Pancreas (tissue), 10 donors: ENCODE measurements around the gene PRKCQ. TPM values are rescaled to one million over a fixed set of nuclear protein-coding genes. Genes with fewer than 3 reads are reported as not detected.

ENCODE experiments used
- ATAC-seq, 4 donors: fragments of 200-7000 bp; cut with Tn5 transposase; one replicate each; pipeline versions ENCODE4 v1.8.0 to v1.9.1; 2020; ENCODE audit warnings: mild to moderate bottlenecking in 4 of 4, moderate library complexity in 4 of 4
- DNase-seq, 6 donors: peaks; one replicate each; pipeline ENCODE4 v3.0.0-alpha.2; 2020
- FAIRE-seq: peaks from 2 replicates; lab custom pipeline; 2012; peaks lifted over from hg19 to GRCh38; lab: Jason Lieb, UNC
- H3K27ac ChIP-seq, 4 donors: fragments of 200-600 bp; sonication (generic); 1 replicate in 3 of 4; 2 replicates in 1 of 4; pipeline versions ENCODE4 v1.5.0 to v1.8.0; 2020
- H3K27me3 ChIP-seq, 4 donors: fragments of 200-600 bp; one replicate each; pipeline ENCODE4 v1.8.0; 2021
- H3K36me3 ChIP-seq, 3 donors: fragments of 200-600 bp; sonication (generic) in 1 of 3; one replicate each; pipeline versions ENCODE4 v1.5.0 to v1.8.0; 2020 to 2021
- H3K4me1 ChIP-seq, 3 donors: fragments of 200-600 bp; one replicate each; pipeline ENCODE4 v1.8.0; 2021
- H3K4me3 ChIP-seq, 4 donors: fragments of 200-600 bp; sonication (generic) in 2 of 4; one replicate each; pipeline versions ENCODE4 v1.5.0 to v1.8.0; 2020 to 2021
- H3K9me3 ChIP-seq, 4 donors: fragments of 200-600 bp; one replicate each; pipeline ENCODE4 v1.8.0; 2021
- CTCF ChIP-seq, 4 donors: fragments of 200-600 bp; sonication (generic) in 3 of 4; IDR thresholded peaks; one replicate each; pipeline versions ENCODE4 v1.5.0 to v1.8.0; 2021; ENCODE audit warnings: antibody characterized with exemption in 4 of 4
- WGBS, 2 donors: extraction: QIAGEN DNeasy Blood & Tissue Kit; methylation state at CpG; one replicate each; pipeline ENCODE4 v1.1.7; 2013; 5-methylcytosine and 5-hydroxymethylcytosine counted together
- intact Hi-C, 3 donors: fragments of 100-400 bp; cut with DNase I; formaldehyde crosslinking; loops; one replicate each; pipeline versions ENCODE4 v1.11.1 to v1.14.2; 2022
- polyA plus RNA-seq, 2 donors: library from polyadenylated mRNA; stranded (reverse); fragments of 200-250 nt; gene quantifications; one replicate each; pipeline ENCODE4 v1.2.3, GENCODE V29; 2013
- total RNA-seq, 6 donors: library from RNA; stranded (reverse); fragmentation: NEBNext Ultra II Directional in 4 of 6; extraction: Animal tissue kit (Norgen Biotek cat#: 25700) in 4 of 6; gene quantifications; one replicate each; pipeline versions ENCODE4 v1.2.1 to v1.2.4, GENCODE V29; 2021 to 2023
- donor health status: healthy with polysubstance abuse.
- donor health status: DM: no; HTN: no; CAD: no; lungs with moderate emphysema.
- donor health status: DM: no; HTN: no; CAD: no.
- donor health status: control.
- donor health status: control.
- donor health status: Bipolar disorder and iron deficiency.
- donor health status: DM: yes; HTN: yes; CAD: no.
- donor health status: DM: no; HTN: no; CAD: no.
- donor health status: DM: no; HTN: no; CAD: no.
- donor health status: DM: yes; HTN: yes; CAD: no.

The PRKCQ gene
- total and polyA plus RNA-seq, 8 donors = 1.4 to 5.2 (median 3.4) TPM

- Histone ChIP-seq H3K27ac (peak overlapping the region in 1 of 4 donors; percentile 19), H3K27me3 (no peaks in the 10 kb centered on the region), H3K4me1 (peaks cover 0 to 4% (median 0%) of the 10 kb centered on the region in 3 donors), H3K4me3 (no peak overlapping the region), H3K9me3 (no peaks in the 10 kb centered on the region), H3K36me3 (no peaks in the 10 kb centered on the region)
- ATAC-seq (peak in 1 of 4 donors; percentile 1), FAIRE-seq (no peak), DNase-seq (no peak)
- intact Hi-C loops = loop anchor here (5.0 to 10.0 kb wide), 4 partner anchors 186 to 289 kb away; partner anchors contain the start of gene PFKFB3 (in 1 of the 3)
- WGBS, 2 donors = 76 to 79% methylated on average over 12 of the region's 12 CpGs
- TF ChIP-seq CTCF (IDR thresholded peaks at IDR 0.05) = no peak
These were observed 179.1 kb downstream of the PRKCQ start for GRCh38 chr10:6400821-6401465.

- no peak for FAIRE-seq
- DNase-seq = no peak
These were observed 179.7 kb downstream of the PRKCQ start for GRCh38 chr10:6400331-6400730.

GRCh38 chr10:6399879-6400278, 180.2 kb downstream of the PRKCQ start:
- Histone ChIP-seq H3K36me3 (no peaks in the 10 kb centered on the region), H3K9me3 (no peaks in the 10 kb centered on the region), H3K4me1 (peaks cover 0 to 4% (median 0%) of the 10 kb centered on the region in 3 donors), H3K27me3 (no peaks in the 10 kb centered on the region), H3K4me3 (no peak overlapping the region), H3K27ac (peak overlapping the region in 1 of 4 donors; percentile 47)
- 71 to 77% methylated on average over 8 of the region's 8 CpGs for WGBS, 2 donors
- no peak for TF ChIP-seq CTCF (IDR thresholded peaks at IDR 0.05)
- ATAC-seq (no peak), DNase-seq (no peak), FAIRE-seq (no peak)
- intact Hi-C loops = loop anchor here (5.0 to 10.0 kb wide), 4 partner anchors 185 to 288 kb away; partner anchors contain the start of gene PFKFB3 (in 1 of the 3)

More at GRCh38 chr10:6400331-6400730, 179.7 kb downstream of the PRKCQ start:
- Histone ChIP-seq H3K36me3 (no peaks in the 10 kb centered on the region), H3K4me3 (no peak overlapping the region), H3K27me3 (no peaks in the 10 kb centered on the region), H3K4me1 (peaks cover 0 to 4% (median 0%) of the 10 kb centered on the region in 3 donors), H3K9me3 (no peaks in the 10 kb centered on the region), H3K27ac (no peak overlapping the region)
- no peak for TF ChIP-seq CTCF (IDR thresholded peaks at IDR 0.05)
- peak in 1 of 4 donors; percentile 43 for ATAC-seq
- intact Hi-C loops = loop anchor here (5.0 to 10.0 kb wide), 4 partner anchors 186 to 288 kb away; partner anchors contain the start of gene PFKFB3 (in 1 of the 3)
- 88 to 93% methylated on average over 7 of the region's 7 CpGs for WGBS, 2 donors

GRCh38 chr10:6399231-6399741, 180.8 kb downstream of the PRKCQ start:
- no peak overlapping the region for H3K4me3 ChIP-seq
- peaks cover 0 to 4% (median 0%) of the 10 kb centered on the region in 3 donors for H3K4me1 ChIP-seq
- H3K27ac ChIP-seq = peak overlapping the region in 1 of 4 donors; percentile 47
- no peak for TF ChIP-seq CTCF (IDR thresholded peaks at IDR 0.05)
- 69 to 74% methylated on average over 5 of the region's 5 CpGs for WGBS, 2 donors
- H3K27me3 ChIP-seq = no peaks in the 10 kb centered on the region
- no peak for FAIRE-seq
- ATAC-seq = peak in 2 of 4 donors; percentile 7 to 22
- no peaks in the 10 kb centered on the region for H3K36me3 ChIP-seq
- H3K9me3 ChIP-seq = no peaks in the 10 kb centered on the region
- intact Hi-C loops = no loop called here
- DNase-seq = peak in 1 of 6 donors; percentile 56
